Stimulated activated CD8-positive, alpha-beta memory T cell treated with anti-CD3 and anti-CD28 coated beads, Interleukin-12 subunit alpha, Interleukin-12 subunit beta, amount 100 ng/mL, for 24 hours (primary cell): ENCODE data around the gene FBXO11.
"Not testable (repeated sequence)": the region's sequence is repeated elsewhere in the genome, so short reads cannot be mapped to it uniquely, and the experiment has no call there.

ENCODE experiments used
- DNase-seq: peaks from one replicate; pipeline ENCODE4 v3.0.0-alpha.2; 2020; ENCODE audit errors: extremely low read depth

FBXO11 gene

DNA sequence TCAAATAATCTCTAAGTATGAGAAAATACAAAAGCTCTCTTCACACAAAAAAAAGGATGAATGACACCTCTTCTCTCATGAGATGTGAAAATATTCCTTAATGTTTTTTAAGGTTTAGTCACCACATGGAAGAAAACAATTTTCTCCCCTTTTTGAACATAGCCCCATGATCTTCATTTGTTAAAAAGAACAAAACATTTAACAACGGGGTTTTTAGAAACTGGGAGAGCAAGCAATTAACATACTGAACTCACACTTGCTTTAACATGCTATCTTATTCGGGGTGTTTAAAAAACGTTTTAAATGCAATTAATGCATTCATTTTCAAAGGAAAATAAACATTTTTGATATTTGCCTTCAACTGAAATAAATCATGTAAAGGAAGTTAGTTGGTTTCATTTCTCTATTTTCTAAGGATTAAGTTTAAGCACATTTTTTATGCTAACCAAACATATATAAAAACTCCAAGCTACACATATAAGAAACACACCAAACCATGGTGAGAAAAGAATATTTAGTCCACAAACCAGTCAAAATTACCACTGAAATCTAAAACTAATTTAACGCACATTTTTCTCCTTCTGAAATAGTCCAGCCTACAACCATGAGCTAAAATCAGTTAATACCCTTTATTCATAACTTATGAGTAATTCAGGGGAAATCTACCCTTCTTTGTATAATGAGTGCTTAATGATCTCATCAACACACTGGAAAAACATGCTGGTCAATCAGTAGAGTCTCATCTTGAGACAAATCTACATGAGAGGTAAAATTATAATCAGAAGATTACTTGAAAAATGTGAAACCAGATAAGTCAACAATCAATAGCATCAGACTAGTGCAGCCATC is 8.2 kb downstream of the FBXO11 start:
- DNase-seq: no peak

DNA sequence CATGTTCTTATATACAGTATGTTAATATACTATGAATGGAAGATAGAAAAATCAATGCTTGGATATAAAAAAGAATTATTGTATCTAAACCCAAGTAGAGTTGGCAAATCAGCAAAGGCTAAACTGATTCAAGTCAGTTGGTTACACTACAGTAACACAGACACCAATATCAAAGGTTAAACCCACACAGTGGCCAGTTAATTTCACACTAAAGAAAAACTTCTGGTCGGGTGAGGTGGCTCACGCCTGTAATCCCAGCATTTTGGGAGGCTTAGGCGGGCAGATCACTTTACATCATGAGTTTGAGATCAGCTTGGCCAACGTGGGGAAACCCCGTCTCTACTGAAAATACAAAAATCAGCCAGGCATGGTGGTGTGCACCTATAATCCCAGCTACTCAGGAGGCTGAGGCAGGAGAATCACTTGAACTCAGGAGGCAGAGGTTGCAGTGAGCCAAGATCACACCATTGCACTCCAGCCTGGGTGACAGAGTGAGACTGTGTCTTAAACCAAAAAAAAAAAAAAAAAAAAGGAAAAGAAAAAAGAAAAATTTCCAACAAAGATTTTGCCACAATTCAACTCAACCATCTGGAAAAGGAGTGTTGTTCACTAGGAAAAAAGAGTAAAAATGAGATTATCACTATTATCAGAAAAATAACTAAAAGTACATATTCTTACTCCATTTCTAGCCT is 9.0 kb downstream of the FBXO11 start:
- not testable (repeated sequence) for DNase-seq

DNA sequence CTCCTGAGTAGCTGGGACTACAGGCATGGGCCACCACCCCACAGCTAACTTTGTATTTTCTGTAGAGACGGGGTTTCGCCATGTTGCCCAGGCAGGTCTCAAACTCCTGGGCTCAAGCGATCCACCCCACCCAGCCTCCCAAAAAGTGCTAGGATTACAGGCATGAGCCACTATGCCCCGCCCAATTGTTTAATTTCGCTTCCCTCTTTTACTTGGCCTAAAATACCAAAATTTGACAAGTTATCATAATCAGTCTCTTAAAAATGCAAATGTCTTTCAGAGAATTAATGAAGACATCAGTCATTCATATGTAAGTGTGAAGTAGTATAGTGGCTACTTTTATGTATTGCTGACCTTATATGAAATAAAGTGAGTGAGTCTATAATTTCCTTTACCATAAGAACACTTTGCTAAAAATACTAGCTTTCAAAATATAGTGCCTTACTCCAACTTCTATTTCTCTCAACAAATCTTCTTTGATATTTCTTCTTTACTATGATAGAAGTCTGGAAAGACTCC is 9.8 kb downstream of the FBXO11 start:
- DNase-seq: no peak

DNA sequence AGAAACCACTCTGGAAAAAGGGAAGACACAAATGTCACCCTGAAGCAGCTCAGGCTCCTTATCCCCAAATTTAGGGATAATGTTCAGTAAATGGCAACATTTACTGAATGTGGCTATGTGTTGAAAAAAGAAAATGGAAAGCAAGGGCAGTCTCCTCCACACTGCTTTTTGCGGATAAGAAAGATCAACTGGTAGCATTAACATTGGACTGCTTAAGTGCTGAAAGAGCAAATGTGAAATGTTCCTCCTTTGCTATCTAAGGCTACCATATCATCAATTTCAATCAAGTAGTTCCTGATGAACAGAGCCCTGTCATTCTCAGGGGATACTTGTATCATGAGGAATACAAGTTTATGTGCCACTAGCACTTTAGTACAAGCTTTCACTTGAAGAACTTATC is 12.5 kb downstream of the FBXO11 start:
- no peak for DNase-seq

DNA sequence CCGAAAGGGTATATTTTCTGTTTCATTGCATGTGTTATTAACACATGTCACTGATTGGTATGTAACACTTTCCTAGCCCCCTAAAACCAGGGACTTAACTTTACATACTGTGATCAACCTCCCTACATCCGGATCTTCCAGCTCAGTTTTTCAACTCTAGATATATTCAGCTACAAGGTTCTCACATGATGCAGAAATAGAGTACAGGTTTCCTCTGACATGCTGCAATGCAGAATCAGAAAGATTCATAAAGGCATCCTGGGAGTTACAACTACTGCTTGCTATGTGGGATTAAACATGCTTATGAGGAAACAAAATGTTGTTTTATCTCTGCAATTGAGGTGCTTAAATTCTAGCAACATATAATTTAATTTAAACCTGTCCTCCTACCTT is 14.0 kb downstream of the FBXO11 start:
- DNase-seq: no peak

DNA sequence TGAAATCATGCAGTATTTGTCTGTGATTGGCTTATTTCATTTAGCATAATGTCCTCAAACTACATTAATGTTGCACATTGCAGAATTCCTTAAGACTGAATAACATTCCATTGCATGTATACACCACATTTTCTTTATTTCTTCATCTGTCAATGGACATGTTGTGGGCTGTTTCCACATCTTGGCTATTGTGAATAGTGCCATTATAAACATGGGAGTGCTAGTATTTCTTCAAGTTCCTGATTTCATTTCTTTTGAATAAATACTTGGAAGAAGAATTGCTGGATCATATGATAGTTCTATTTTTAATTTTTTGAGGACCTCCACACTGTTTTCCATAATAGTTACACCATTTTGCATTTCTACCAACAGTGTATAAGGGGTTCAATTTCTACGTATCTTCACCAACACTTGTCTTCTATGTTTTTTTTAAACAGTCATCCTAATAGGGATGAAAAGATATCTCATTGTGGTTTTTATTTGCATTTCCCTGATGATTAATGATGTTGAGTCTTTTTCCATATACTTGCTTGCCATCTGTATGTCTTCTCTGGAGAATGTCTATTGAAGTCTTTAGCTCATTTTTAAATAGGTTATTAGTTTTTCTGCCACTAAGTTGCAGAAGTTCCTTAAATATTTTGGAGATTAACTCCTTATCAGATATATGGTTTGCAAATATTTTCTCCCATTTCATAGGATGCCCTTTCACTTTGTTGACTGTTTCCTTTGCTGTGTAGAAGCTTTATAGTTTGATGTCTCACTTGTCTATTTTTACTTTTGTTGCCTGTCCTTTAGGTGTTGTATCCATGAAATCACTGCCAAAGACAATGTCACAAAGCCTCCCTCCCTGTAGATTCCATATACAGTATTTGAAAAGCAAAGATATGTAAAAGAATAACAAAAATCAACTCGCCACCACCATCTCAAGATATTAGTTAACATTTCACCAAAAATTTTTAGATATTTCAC is 14.6 kb downstream of the FBXO11 start:
- DNase-seq: no peak

DNA sequence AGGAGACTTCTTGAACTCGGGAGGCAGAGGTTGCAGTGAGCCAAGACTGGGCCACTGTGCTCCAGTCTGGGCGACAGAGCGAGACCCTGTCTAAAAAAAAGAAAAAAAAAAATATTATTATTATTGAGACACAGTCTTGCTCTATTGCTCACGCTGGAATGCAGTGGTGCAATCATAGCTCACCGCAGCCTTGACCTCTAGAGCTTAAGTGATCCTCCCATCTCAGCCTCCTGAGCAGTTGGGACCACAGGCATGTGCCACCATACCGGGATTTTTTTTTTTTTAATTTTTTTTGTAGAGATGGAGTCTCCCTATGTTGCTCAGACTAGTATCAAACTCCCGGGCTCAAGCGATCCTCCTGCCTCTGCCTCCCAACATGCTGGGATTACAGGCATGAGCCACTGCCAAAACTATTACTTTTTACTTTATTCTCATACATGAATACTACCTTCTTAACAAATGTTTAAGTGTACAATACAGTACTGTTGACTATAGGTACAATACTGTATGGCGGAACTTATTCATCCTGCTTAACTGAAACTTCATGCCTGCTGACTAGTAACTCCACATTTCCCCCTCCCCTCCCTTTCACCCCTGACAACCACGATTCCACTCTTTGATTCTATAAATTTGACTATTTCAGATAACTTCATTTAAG is 15.5 kb downstream of the FBXO11 start:
- no peak for DNase-seq

DNA sequence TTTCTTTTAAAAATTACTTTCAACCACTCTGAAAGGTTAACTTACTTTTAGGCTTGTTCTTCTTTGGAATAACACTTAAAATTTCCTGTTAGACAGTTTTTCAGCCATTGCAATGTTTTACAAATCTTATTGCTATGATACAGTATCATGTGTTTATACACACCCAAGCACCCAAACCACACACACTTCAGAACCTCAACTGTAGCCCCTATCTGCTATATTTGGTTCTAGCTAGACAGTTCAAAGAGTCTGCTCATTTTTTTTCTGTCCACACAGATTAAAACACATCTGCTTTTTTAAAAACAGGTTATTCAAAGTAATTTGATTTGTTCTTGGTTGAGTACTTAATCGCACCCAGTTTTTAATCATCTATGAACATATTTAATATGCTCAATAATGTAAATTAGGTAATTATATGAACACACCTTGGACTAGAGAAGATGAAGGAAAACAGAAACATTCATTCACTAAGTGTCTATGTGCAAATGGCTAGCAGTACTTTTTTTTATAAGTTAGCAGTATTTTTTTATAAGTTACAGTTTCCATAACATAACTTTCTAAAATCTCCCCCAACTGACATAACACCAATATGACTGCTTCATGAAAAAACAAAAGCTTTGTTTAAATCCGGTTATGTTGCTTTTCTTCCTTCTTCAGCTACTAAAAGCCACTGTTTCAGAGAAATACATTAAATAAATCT is 17.6 kb downstream of the FBXO11 start:
- no peak for DNase-seq

DNA sequence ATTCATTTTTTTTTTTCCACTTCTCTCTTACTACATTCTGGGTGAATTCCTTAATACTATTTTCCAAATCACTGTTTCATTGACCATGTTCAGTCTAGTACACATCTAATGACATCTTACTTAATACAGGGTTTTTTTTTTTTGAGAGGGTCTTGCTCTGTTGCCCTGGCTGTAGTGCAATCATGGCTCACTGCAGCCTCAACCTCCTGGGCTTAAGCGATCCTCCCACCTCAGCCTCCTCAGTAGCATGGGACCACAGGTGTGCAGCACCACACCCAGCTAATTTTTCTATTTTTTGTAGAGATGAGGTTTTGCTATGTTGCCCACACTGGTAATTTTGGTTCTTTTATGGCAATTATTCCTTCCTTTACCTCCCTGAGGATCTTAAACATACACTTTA is 29.4 kb downstream of the FBXO11 start:
- DNase-seq: no peak

DNA sequence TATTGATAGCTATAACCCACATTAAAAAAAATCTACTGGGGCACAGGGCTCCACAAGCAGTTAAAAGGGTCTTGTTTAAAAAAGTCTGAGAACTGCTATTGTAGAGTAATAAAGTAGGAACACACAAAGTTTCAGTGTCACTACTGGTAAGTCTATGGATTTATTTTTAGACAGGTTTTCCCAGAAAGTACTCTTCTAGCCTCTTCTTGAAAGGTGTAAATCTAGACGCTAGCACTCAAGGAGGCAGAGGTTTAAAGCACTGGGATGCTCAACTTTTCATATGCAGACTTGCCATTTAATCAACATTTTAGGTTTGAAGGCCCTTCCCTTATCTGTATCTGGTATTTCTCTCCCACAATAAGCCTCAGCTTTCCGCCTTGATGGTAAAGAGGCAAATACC is 33.4 kb downstream of the FBXO11 start:
- no peak for DNase-seq

DNA sequence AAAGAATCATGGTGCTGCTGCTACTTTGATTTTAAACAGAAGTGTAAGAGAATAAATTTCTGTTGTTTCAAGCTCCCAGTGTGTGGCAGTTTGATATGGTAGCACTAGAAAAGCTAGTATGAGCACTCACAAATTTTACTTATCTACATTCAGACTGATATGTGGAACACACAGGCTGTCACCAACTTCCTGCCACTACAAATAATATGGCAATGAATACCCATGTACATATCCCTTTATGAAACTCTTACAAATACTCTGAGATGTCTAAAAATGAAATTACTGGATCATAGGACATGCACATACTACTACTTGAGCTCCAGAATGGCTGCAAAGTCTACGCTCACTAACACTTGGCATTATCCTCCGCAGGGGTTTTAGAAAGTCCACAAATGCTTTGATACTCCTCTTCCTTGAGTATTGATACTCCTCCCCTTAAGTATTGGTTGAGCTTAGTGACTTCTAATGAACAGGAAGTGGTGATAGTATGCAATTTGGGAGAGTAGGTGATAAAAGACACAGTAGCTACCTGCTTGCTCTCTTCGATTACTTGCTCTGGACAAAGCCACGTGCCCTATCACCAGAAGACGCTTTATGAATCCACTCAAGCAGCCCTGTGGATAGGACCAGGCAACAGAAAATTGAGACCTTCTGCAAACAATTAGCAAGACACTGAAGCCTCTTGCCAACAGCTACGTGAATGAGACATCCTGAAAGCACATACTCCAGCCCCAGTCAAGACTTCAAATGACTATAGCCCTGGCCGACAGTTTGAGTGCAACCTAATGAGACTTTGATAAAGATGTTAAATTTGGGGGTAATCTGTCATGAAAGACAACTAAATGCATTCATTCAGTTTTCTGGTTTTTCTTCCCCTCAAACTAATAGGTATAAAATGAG is 35.4 kb downstream of the FBXO11 start:
- no peak for DNase-seq

DNA sequence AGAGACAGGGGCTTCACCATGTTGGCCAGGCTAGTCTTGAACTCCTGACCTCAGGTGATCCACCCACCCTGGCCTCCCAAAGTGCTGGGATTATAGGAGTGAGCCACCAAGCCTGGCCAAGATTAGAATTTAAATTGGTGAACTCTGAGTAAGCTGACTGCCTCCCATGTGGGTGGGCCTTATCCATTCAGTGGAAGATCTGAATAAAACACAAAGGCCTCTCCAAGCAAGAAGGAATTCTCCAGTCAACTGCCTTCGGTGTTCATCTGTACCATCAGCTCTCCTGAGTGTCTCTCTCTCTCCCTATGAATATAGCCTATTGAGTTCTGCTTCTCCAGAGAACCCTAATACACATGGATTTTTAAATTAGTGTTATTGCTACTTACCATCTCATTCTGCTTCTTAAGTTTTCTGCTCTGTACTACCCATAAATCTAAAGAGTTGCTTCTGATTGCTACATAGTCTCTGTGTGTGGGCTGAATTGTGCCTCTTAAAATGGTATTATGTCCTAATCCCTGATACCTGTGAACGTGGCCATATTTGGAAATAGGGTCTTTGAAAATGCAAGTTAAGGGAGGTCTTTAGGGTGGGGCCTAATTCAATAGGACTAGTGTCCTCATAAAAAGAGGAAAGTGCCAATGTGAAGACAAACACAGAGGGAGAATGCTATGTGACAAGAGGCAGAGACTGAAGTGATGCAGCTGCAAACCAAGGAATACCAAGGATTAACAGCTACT is 36.3 kb downstream of the FBXO11 start:
- no peak for DNase-seq

DNA sequence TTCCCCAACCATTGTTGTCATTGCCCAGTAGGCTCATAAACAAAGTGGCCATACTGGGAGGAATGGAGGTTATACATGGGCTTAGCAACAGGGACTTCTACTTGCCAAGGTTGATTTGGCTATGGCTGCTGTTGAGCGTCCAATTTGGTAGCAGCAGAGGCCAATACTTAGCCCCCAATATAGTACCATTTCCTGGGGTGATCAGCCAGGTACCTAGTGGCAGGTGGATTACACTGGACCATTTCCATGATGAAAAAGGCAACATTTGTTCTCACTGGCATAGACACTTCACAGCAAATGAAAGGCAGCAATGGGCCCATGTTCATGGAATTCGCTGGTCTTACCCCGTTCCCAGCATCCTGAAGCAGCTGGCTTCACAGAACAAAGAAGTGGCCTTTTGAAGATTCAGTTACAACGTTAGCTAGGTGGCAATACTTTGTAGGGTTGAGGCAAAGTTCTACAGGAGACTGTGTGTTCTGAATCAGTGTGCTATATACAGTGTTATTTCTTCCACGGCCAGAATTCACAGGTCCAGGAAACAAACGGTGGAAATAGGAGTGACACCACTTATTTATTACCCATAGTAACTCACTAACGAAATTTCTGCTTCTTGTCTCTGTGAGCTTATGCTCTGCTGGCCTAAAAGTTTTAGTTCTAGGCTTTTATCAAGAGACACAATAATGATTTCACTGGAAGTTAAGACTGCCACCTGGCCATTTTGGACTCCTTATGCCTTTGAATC is 37.5 kb downstream of the FBXO11 start:
- DNase-seq: no peak

DNA sequence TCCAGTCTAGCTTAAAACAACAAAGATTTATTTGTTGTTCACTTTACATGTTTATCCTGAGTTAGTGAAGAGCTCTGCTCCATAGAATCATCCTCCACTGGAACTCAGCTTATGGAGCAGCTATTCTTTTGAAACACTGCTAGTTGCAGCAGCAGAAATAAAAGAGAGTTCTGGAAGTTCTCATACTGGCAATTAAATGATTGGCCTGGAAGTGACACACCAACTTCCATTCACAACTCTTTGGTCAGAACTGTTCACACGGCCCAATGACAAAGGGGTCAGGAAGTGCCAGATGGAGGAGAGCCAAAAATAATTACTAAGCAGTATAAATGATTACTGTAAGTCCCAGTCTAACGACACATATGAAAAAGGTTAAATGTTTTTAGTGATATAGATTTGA is 39.1 kb downstream of the FBXO11 start:
- DNase-seq: no peak

DNA sequence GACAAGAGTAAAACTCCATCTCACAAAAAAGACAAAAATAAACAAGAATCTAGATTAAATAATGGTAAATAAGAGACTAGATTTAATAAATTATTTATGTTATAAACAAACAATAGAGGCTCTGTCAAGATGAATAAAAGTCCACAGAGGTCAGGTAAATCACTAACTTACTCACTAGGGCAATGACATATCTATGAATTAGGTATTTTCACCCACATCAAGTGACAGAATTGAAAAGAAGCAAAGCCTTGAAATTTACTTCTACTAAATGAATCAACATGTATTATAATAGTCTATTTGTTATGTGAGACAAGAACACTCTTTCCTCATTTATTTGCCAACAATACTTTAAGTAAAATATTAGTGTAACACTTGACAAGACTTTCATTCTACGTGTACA is 41.7 kb downstream of the FBXO11 start:
- no peak for DNase-seq

DNA sequence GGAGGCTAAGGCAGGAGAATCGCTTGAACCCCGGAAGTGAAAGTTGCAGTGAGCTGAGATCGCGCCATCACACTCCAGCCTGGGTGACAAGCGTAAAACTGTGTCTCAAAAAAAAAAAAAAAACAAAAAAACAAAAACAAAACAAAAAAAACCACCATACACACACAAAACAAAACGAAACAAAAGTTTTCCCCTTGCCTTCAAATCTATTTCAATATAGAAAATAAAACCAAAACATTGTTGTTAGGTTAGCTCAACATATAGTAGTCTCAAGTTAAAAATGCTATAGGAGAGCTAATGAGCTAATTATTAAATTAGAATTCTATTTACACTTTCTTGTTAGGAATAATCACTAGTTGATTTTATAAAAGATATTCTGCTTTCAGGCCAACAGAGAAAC is 43.3 kb downstream of the FBXO11 start:
- no peak for DNase-seq

DNA sequence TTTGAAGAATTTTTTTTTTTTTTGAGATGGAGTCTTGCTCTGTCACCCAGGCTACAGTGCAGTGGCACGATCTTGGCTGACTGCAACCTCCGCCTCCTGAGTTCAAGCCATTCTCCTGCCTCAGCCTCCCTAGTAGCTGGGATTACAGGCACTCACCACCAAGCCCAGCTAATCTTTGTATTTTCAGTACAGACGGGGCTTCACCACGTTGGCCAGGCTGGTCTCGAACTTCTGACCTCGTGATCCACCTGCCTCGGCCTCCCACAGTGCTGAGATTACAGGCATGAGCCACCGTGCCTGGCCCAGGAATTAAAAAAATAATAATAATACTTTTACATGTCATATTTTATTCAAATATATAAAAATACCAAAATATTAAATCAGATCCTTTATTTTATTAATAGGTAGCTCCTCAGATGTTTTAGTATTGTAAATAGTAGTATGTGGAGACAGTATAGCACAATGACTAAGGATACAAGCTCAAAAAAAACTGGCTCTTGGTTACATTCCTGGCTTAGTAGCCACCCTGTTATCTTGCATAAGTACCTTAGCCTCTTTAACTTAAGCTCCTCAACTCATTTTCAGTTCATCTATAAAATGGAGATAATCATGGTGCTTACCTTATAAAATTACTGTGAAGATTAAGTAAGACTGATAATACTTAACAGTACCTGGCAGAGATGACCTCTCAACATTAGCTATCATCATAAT is 53.1 kb downstream of the FBXO11 start:
- not testable (repeated sequence) for DNase-seq

DNA sequence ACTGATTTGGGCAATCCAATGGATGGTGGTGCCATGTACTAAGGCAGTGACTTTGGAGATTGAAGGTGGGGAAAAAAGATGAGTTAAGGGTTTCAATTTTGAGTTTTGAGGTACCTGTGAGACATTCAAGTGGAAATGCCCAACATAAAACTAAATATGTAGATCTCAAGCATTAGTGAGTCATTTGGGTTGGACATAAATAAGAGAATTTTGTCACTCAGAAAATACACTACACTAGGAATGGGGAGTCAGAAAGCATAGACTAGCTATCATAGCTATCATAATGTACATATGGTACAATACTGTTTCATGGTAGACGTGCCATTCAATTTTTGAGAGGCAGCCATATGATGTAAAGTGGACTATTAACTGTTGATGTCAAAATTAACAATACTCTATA is 56.1 kb downstream of the FBXO11 start:
- no peak for DNase-seq
